ENCODE data around the gene ZNF750. TPM values are rescaled to one million over a fixed set of nuclear protein-coding genes. Genes with fewer than 3 reads are reported as not detected.

The ZNF750 gene
- total RNA-seq, 1 experiment from 2014 or later, result not detected

DNA sequence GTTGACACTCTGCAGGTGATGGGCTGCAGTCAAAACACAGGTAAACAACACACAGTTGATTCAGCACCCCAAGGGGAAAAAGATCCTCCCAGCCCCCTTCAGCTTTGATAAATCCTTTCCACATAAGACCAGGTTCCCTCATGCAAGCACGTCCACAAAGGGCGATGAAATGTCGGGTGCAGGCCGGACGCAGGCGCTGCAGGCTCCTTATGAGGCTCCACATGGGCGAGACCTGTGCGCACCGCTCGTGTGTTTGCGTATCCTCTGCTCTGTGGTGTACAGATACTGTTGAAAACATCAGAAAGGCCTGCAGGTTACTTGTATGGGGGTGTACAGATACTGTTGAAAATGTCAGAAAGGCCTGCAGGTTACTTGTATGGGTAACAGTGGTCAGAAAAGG, 14.4 kb upstream of the ZNF750 start:
- in situ Hi-C loops (cut with HindIII; ENCODE audit: low pct_unique_long_range_greater_than_20kb, low sequenced_read_pairs) (no loop called here), intact Hi-C loops (cut with micrococcal nuclease; ENCODE audit: unreplicated experiment) (no loop called here)
- Histone ChIP-seq H3K27ac (ENCODE audit: low read length) (no peak overlapping the region), H3K9me3 (ENCODE audit: control insufficient read depth, insufficient read depth, low read depth, low read length) (no peaks in the 10 kb centered on the region), H3K36me3 (ENCODE audit: control insufficient read depth, insufficient read depth, low read length) (0 out of 2 replicates have a peak, but pooled peaks cover 2% of the 10 kb centered on the region), H3K4me3 (ENCODE audit: low read depth in 2 of 2, low read length in 2 of 2) (no peak overlapping the region), H3K4me1 (ENCODE audit: control insufficient read depth, insufficient read depth, low read length) (no peaks in the 10 kb centered on the region), H3K27me3 (ENCODE audit: control insufficient read depth, insufficient read depth, low read length) (no peaks in the 10 kb centered on the region)
- ChIA-PET POLR2A (no interaction called here), CTCF (no interaction called here)
- BruUV-seq (replicated peaks), result TSS peak; percentile 33
- DNase-seq (ENCODE audit: low read depth, low spot score) (no peak), ATAC-seq (no peak; the same call in 1 of the 2 replicates)
- TF ChIP-seq, protein P1, sequence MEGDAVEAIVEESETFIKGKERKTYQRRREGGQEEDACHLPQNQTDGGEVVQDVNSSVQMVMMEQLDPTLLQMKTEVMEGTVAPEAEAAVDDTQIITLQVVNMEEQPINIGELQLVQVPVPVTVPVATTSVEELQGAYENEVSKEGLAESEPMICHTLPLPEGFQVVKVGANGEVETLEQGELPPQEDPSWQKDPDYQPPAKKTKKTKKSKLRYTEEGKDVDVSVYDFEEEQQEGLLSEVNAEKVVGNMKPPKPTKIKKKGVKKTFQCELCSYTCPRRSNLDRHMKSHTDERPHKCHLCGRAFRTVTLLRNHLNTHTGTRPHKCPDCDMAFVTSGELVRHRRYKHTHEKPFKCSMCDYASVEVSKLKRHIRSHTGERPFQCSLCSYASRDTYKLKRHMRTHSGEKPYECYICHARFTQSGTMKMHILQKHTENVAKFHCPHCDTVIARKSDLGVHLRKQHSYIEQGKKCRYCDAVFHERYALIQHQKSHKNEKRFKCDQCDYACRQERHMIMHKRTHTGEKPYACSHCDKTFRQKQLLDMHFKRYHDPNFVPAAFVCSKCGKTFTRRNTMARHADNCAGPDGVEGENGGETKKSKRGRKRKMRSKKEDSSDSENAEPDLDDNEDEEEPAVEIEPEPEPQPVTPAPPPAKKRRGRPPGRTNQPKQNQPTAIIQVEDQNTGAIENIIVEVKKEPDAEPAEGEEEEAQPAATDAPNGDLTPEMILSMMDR (IDR thresholded peaks at IDR 0.05), result no peak
- TF ChIP-seq TCF7L2 (IDR thresholded peaks at IDR 0.05; ENCODE audit: low read depth, low read length) (no peak), POLR2AphosphoS5 (IDR thresholded peaks at IDR 0.05; ENCODE audit: low read depth, low read length) (no peak), SIN3A (IDR thresholded peaks at IDR 0.05; ENCODE audit: borderline replicate concordance, insufficient read depth, low read depth, low read length) (no peak)
- TF ChIP-seq, protein P2, sequence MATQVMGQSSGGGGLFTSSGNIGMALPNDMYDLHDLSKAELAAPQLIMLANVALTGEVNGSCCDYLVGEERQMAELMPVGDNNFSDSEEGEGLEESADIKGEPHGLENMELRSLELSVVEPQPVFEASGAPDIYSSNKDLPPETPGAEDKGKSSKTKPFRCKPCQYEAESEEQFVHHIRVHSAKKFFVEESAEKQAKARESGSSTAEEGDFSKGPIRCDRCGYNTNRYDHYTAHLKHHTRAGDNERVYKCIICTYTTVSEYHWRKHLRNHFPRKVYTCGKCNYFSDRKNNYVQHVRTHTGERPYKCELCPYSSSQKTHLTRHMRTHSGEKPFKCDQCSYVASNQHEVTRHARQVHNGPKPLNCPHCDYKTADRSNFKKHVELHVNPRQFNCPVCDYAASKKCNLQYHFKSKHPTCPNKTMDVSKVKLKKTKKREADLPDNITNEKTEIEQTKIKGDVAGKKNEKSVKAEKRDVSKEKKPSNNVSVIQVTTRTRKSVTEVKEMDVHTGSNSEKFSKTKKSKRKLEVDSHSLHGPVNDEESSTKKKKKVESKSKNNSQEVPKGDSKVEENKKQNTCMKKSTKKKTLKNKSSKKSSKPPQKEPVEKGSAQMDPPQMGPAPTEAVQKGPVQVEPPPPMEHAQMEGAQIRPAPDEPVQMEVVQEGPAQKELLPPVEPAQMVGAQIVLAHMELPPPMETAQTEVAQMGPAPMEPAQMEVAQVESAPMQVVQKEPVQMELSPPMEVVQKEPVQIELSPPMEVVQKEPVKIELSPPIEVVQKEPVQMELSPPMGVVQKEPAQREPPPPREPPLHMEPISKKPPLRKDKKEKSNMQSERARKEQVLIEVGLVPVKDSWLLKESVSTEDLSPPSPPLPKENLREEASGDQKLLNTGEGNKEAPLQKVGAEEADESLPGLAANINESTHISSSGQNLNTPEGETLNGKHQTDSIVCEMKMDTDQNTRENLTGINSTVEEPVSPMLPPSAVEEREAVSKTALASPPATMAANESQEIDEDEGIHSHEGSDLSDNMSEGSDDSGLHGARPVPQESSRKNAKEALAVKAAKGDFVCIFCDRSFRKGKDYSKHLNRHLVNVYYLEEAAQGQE (IDR thresholded peaks at IDR 0.05; ENCODE audit: insufficient read depth in 1 of 2, low read depth in 2 of 2, low read length in 1 of 2), result no peak

DNA sequence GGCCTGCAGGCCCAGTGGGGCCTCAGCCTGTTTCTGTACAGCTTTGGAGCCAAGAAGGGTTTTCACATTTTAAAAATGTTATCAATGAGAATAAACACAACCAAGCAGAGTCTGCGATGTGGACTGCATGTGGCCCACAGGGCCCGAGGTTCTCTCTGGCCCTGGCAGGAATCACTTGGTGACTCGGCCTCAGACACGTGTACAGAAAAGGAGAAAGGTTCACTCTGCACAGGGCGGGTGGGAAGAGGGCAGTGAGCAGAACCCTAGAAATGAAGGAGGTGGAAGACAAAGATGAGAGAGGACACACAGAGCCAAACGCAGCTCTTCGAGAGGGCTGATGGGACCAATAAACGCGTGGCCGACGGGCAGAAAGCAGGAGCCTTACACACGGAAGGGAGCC, 11.6 kb upstream of the ZNF750 start:
- Histone ChIP-seq H3K27ac (ENCODE audit: low read length) (no peak overlapping the region), H3K36me3 (ENCODE audit: control insufficient read depth, insufficient read depth, low read length) (0 out of 2 replicates have a peak, but pooled peaks cover 2% of the 10 kb centered on the region), H3K27me3 (ENCODE audit: control insufficient read depth, insufficient read depth, low read length) (no peaks in the 10 kb centered on the region), H3K4me1 (ENCODE audit: control insufficient read depth, insufficient read depth, low read length) (no peaks in the 10 kb centered on the region), H3K4me3 (ENCODE audit: low read depth in 2 of 2, low read length in 2 of 2) (no peak overlapping the region), H3K9me3 (ENCODE audit: control insufficient read depth, insufficient read depth, low read depth, low read length) (no peaks in the 10 kb centered on the region)
- no TSS peak for BruUV-seq (replicated peaks)
- DNase-seq (ENCODE audit: low read depth, low spot score) (no peak), ATAC-seq (no peak)
- ChIA-PET CTCF (no interaction called here), POLR2A (interaction anchor here (0.6 kb wide), 1 partner anchor 136 kb away, joined by 3 read pairs; no protein-coding TSS in a partner anchor)
- TF ChIP-seq, protein P2 (IDR thresholded peaks at IDR 0.05; ENCODE audit: insufficient read depth in 1 of 2, low read depth in 2 of 2, low read length in 1 of 2), result no peak
- no peak for TF ChIP-seq SIN3A (IDR thresholded peaks at IDR 0.05; ENCODE audit: borderline replicate concordance, insufficient read depth, low read depth, low read length)
- TF ChIP-seq POLR2AphosphoS5 (IDR thresholded peaks at IDR 0.05; ENCODE audit: low read depth, low read length), result no peak
- TF ChIP-seq, protein P1 (IDR thresholded peaks at IDR 0.05), result no peak
- TF ChIP-seq TCF7L2 (IDR thresholded peaks at IDR 0.05; ENCODE audit: low read depth, low read length), result no peak
- in situ Hi-C loops (cut with HindIII; ENCODE audit: low pct_unique_long_range_greater_than_20kb, low sequenced_read_pairs), result no loop called here
- intact Hi-C loops (cut with micrococcal nuclease; ENCODE audit: unreplicated experiment), result no loop called here

Measured in Panc1 (cell line).